IPS DF 6.9 (cell line): ENCODE measurements around the gene PIP4K2A.
"Not testable (repeated sequence)": the region's sequence is repeated elsewhere in the genome, so short reads cannot be mapped to it uniquely, and the experiment has no call there.

Source experiments
- DNase-seq: peaks from one replicate; pipeline ENCODE4 v3.0.0-alpha.2; 2013; ENCODE audit warnings: low read depth, low spot score
- H3K27ac ChIP-seq: one replicate; pipeline ENCODE4 v1.5.1; 2013; ENCODE audit warnings: low read length, control low read depth
- H3K27me3 ChIP-seq: 2 replicates; pipeline ENCODE4 v1.6.1; 2013; ENCODE audit warnings: mild to moderate bottlenecking, low read length; ENCODE audit not compliant: control insufficient read depth, insufficient read depth
- H3K36me3 ChIP-seq: 2 replicates; pipeline ENCODE4 v1.6.1; 2013; ENCODE audit warnings: low read length; ENCODE audit not compliant: control insufficient read depth, insufficient read depth
- H3K4me1 ChIP-seq: 2 replicates; pipeline ENCODE4 v1.6.1; 2013; ENCODE audit warnings: low read length; ENCODE audit not compliant: control insufficient read depth, insufficient read depth
- H3K4me3 ChIP-seq: 2 replicates; pipeline ENCODE4 v1.5.1; 2013; ENCODE audit warnings: mild to moderate bottlenecking, low read length
- H3K9me3 ChIP-seq: 2 replicates; pipeline ENCODE4 v1.6.1; 2013; ENCODE audit warnings: low read length, inconsistent platforms; ENCODE audit not compliant: control insufficient read depth, insufficient read depth
- WGBS: extraction: QIAGEN DNeasy Blood & Tissue Kit; methylation state at CpG from one replicate; pipeline ENCODE4 v1.1.7; 2013; ENCODE audit warnings: mixed read lengths, missing lambda C conversion rate; ENCODE audit not compliant: insufficient read length, insufficient coverage; 5-methylcytosine and 5-hydroxymethylcytosine counted together

Gene PIP4K2A

GRCh38 chr10:22720667-22721066 lies 6.3 kb upstream of the PIP4K2A start:
- Histone ChIP-seq H3K36me3 (no peaks in the 10 kb centered on the region), H3K27me3 (no peaks in the 10 kb centered on the region), H3K27ac (no peak overlapping the region), H3K4me3 (no peak overlapping the region), H3K4me1 (peaks cover 4% of the 10 kb centered on the region; the same call in 1 of the 2 replicates), H3K9me3 (no peaks in the 10 kb centered on the region)
- WGBS: no CpG with 5 or more reads among the region's 3 CpGs
- DNase-seq: no peak

GRCh38 chr10:22719406-22720042 lies 5.1 kb upstream of the PIP4K2A start:
- Histone ChIP-seq H3K4me3 (no peak overlapping the region), H3K9me3 (no peaks in the 10 kb centered on the region), H3K27me3 (no peaks in the 10 kb centered on the region; the same call in 1 of the 2 replicates), H3K27ac (no peak overlapping the region), H3K36me3 (no peaks in the 10 kb centered on the region), H3K4me1 (peaks cover 7% of the 10 kb centered on the region; the same call in 1 of the 2 replicates)
- no CpG with 5 or more reads among the region's 3 CpGs for WGBS
- DNase-seq: no peak

- H3K4me3 ChIP-seq, H3K27me3 ChIP-seq, H3K36me3 ChIP-seq, H3K4me1 ChIP-seq, H3K9me3 ChIP-seq, H3K27ac ChIP-seq, DNase-seq: not testable (repeated sequence)
- no CpG with 5 or more reads among the region's 3 CpGs for WGBS
Observed at GRCh38 chr10:22718659-22719058, 4.3 kb upstream of the PIP4K2A start.

- no peak for DNase-seq
- Histone ChIP-seq H3K36me3 (no peaks in the 10 kb centered on the region), H3K27me3 (no peaks in the 10 kb centered on the region; the same call in 1 of the 2 replicates), H3K27ac (no peak overlapping the region), H3K9me3 (no peaks in the 10 kb centered on the region), H3K4me3 (no peak overlapping the region), H3K4me1 (peaks cover 6% of the 10 kb centered on the region; the same call in 1 of the 2 replicates)
- WGBS: no CpG with 5 or more reads among the region's 3 CpGs
Observed at GRCh38 chr10:22717728-22718127, 3.4 kb upstream of the PIP4K2A start.

GRCh38 chr10:22716943-22717342 lies 2.6 kb upstream of the PIP4K2A start:
- Histone ChIP-seq H3K27ac (no peak overlapping the region), H3K27me3 (no peaks in the 10 kb centered on the region; the same call in 1 of the 2 replicates), H3K4me1 (0 out of 2 replicates have a peak, but pooled peaks cover 3% of the 10 kb centered on the region), H3K36me3 (no peaks in the 10 kb centered on the region), H3K9me3 (no peaks in the 10 kb centered on the region), H3K4me3 (no peak overlapping the region)
- no CpG with 5 or more reads among the region's 4 CpGs for WGBS
- DNase-seq: no peak

GRCh38 chr10:22715290-22715625 lies 880 bp upstream of the PIP4K2A start:
- no peak overlapping the region for H3K4me3 ChIP-seq
- no peak overlapping the region for H3K27ac ChIP-seq
- H3K4me1 ChIP-seq: 0 out of 2 replicates have a peak, but pooled peaks cover 3% of the 10 kb centered on the region
- H3K9me3 ChIP-seq: no peaks in the 10 kb centered on the region
- no peak for DNase-seq
- no peaks in the 10 kb centered on the region for H3K36me3 ChIP-seq
- whole genome bisulfite sequencing: 100% methylated on average over 1 of the region's 7 CpGs
- H3K27me3 ChIP-seq: no peaks in the 10 kb centered on the region; the same call in 1 of the 2 replicates

GRCh38 chr10:22713853-22714478 lies 412 bp downstream of the PIP4K2A start:
- 0 out of 2 replicates have a peak, but pooled peaks cover 3% of the 10 kb centered on the region for H3K4me1 ChIP-seq
- no CpG with 5 or more reads among the region's 67 CpGs for WGBS
- no peaks in the 10 kb centered on the region for H3K36me3 ChIP-seq
- H3K27me3 ChIP-seq: no peaks in the 10 kb centered on the region; the same call in 1 of the 2 replicates
- no peak for DNase-seq
- H3K9me3 ChIP-seq: no peaks in the 10 kb centered on the region
- no peak overlapping the region for H3K27ac ChIP-seq
- peak overlapping the region; percentile 76 for H3K4me3 ChIP-seq

GRCh38 chr10:22712956-22713852 lies 1.2 kb downstream of the PIP4K2A start:
- H3K9me3 ChIP-seq: no peaks in the 10 kb centered on the region
- no peak for DNase-seq
- WGBS: no CpG with 5 or more reads among the region's 73 CpGs
- no peaks in the 10 kb centered on the region; the same call in 1 of the 2 replicates for H3K27me3 ChIP-seq
- 0 out of 2 replicates have a peak, but pooled peaks cover 3% of the 10 kb centered on the region for H3K4me1 ChIP-seq
- H3K4me3 ChIP-seq: peak overlapping the region; percentile 76
- no peaks in the 10 kb centered on the region for H3K36me3 ChIP-seq
- H3K27ac ChIP-seq: no peak overlapping the region

- no peak for DNase-seq
- Histone ChIP-seq H3K4me1 (0 out of 2 replicates have a peak, but pooled peaks cover 3% of the 10 kb centered on the region), H3K9me3 (no peaks in the 10 kb centered on the region), H3K27ac (no peak overlapping the region), H3K4me3 (peak overlapping the region; percentile 76; the same call in 1 of the 2 replicates), H3K27me3 (no peaks in the 10 kb centered on the region; the same call in 1 of the 2 replicates), H3K36me3 (no peaks in the 10 kb centered on the region)
- no CpG with 5 or more reads among the region's 8 CpGs for WGBS
Observed at GRCh38 chr10:22712211-22712955, 2.0 kb downstream of the PIP4K2A start.
